SHP77 treated with DMSO at 0.1 percent for 48 hours (cell line): Measurements from ENCODE around the gene LPP.

Experiments used
- DNase-seq: peaks from one replicate; lab custom pipeline; 2025; lab: John Stamatoyannopoulos, UW

Gene LPP

DNA sequence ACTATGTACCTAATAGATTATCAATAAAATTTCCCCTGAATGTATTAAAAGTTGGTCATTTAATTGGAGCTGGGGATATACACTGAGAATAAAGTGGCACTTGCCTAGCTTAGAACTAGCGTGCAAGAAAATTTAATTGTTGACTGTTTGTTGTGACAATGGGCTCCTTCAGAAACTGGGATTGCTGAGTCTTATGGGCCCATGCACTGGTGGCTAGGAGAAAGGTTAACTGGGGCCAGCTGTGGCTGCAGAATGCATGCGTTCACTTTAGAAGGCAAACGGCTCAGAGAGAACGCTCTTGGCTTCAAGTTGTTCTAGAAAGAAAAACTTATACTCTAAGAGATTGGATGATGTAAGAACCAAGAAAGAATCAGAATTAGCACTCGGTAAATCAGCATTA lies 18.7 kb upstream of the LPP start:
- no peak for DNase-seq

GRCh38 chr3:188137051-188137450 lies 16.9 kb upstream of the LPP start:
- no peak for DNase-seq

DNA sequence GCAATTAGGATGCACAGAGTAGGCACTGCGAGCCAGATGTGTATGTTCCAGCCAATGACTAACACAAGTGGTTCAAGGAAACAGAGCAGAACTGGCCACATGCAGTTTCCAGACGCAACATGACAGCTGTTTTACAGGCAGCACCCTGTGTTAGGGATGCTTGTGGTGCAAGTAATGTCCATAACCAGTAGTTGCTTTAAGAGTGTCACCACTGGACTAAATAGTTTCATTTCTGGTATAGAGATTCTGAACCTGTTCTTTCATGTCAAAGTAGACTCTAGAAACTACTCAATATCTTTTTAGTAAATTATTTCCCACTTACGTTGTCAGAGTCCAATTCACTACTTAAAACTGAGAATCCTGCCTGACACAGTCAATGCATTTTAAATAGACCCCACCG lies 14.5 kb upstream of the LPP start:
- no peak for DNase-seq

GRCh38 chr3:188146219-188146618 lies 7.7 kb upstream of the LPP start:
- DNase-seq, result no peak

GRCh38 chr3:188147782-188148181 lies 6.2 kb upstream of the LPP start:
- DNase-seq, result no peak

DNA sequence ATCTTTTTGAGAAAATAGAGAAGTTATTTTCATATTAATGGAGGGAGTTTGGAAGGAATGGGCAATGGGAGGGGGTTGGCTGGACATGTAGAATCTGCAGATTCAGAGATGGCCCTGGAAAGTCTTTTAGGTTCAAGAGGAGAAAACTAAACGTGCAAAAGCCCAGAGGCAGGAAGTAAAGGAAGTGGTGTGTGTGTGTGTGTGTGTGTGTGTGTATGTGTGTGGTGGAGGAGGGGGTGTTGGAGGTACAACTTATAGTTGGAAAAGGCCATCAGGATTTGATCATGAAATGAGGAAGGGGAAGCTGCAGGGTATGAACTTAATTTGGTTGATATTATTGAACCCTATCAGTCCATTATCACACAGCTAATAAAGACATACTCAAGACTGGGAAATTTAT lies 5.6 kb upstream of the LPP start:
- no peak for DNase-seq

- no peak for DNase-seq
Observed at GRCh38 chr3:188149587-188149986, 4.4 kb upstream of the LPP start.

DNA sequence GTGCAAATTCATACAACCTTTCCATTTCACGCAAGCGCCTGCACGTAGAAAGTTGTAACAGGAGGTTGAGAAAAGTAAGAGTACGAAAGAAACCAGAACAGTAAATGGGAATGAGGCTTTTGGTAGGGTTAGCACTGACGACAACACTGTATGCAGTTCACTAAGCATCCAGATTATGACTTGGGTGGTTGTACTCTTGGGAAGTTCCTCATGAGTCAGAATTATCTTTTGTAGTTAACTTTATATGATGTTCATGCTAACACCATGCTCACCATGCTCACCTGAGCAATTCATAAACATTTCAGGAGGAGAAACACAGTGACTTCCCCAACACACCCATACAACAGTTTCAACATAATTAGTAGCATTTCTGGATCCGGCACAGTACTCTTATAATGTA lies 3.0 kb upstream of the LPP start:
- no peak for DNase-seq

- no peak for DNase-seq
Observed at GRCh38 chr3:188151438-188151837, 2.5 kb upstream of the LPP start.

- no peak for DNase-seq
Observed at GRCh38 chr3:188152660-188153436, 1.1 kb upstream of the LPP start.

DNA sequence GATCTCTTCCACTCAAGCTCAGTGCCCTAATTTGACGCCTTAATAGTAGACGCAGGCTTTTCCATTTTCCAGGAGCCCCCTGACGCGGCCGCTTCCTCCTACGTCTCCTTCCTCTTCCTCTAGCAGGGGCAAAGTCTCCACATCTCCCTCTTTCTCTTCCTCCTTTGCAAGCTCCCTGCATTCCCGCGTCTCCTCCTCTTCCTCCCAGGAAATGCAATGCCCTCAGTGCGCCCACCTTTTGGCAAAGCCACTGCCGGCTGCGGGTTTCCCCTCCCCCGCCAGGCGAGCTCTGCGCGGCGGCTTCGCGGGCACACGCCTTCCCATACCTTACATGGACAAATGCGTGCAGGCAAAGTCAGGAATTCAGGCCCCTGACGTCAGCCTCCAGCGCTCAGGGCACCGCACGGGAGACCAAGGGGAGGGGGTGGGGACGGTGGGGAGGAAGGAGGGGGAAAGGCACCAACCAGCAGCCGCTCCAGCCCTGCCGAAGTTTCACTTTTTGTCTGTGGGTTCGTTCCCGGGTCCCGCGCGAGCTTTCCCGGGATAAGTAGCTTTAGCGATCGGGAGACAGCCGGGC lies 432 bp upstream of the LPP start:
- peak; percentile 22 for DNase-seq

GRCh38 chr3:188154809-188155574 lies 1.0 kb downstream of the LPP start:
- no peak for DNase-seq

DNA sequence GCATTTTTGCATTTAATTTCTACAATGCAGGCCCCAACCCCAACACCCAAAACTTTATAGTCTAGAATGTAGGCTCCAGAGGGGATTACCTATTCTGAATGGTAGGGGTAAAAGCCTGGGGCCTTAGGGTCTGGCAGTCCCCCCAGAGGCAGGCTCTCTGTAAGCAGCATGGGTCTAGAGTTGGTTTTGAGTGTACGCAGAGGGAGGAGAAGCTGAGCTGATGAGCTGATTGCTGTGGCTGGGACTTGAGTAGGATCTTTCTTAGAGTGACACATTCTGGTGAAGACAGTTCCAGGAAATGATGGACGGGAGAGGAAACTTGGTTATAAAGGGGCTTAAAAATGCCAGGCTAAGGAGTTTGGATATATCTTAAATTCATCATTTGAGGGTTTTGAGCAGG lies 2.1 kb downstream of the LPP start:
- no peak for DNase-seq

DNA sequence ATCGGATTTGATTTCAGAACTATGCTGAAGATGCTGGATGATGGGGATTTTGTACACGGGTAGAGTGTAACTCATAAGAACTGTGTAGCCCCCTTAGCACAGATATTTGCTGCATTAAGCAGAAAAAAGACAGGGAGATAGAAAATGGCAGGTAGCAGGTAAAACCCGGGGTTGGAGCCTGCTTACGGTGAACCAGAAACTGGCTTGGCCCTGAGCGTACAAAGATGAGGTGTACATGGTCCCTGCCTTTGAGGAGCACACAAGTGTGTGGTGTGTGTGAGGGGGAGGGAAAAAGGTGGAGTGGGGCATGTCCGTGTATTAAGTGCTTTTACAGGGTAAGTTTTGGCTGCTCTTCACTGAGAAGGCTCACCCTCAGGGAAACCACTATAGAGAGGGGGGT lies 3.5 kb downstream of the LPP start:
- DNase-seq, result no peak

- DNase-seq, result no peak
Observed at GRCh38 chr3:188157971-188158370, 4.0 kb downstream of the LPP start.

- no peak for DNase-seq
Observed at GRCh38 chr3:188158731-188159310, 4.9 kb downstream of the LPP start.

DNA sequence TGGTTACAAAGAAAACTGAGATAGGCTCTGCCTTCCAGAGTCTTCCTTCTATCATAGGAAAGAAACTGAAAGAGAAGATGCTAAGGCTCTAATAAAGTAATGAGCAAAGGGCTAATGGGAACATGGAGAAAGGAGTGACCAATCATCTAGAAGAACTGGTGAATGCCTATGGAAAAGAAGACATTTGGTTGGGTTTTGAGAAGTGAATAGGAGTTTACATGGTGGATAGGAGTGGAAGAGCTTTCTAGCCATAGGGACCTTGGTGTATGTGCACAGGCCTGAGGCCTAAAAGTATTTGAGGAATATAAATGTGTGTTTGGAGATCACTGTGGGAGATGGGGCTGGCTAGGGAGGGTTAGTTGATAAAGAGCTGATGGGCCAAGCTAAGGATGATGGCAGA lies 6.8 kb downstream of the LPP start:
- DNase-seq, result no peak

DNA sequence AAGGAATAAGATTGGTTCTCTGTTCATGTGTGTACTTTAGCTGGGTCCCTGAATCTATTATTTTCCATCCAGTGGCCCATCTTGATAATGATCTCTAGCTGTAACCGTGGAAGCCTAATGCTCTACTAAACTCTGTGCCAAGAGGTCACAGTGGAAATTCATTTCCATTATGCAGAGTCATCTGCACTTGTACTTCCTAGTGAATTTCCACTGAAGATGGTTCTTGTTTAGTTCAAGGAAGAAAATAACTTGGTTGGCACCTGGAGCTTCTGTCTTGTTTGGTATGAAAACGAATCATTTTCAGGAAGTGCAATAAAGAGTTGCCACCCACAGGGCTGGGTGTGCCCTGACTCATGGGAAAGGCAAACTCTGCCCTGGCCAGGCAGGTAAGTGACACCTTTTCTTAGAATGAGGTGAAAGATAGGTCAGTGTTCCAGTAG lies 10.3 kb downstream of the LPP start:
- DNase-seq, result no peak

- DNase-seq, result no peak
Observed at GRCh38 chr3:188165596-188165995, 11.6 kb downstream of the LPP start.

- no peak for DNase-seq
Observed at GRCh38 chr3:188166441-188166840, 12.5 kb downstream of the LPP start.

GRCh38 chr3:188168186-188168585 lies 14.2 kb downstream of the LPP start:
- no peak for DNase-seq

- no peak for DNase-seq
Observed at GRCh38 chr3:188168648-188169047, 14.7 kb downstream of the LPP start.
